ENCODE results near the gene PI4KA.
"Not testable (repeated sequence)": the region's sequence is repeated elsewhere in the genome, so short reads cannot be mapped to it uniquely, and the experiment has no call there.

PI4KA gene

GRCh38 chr22:20720692-20721408 is 137.8 kb downstream of the PI4KA start:
- DNase-seq, result no peak

DNA sequence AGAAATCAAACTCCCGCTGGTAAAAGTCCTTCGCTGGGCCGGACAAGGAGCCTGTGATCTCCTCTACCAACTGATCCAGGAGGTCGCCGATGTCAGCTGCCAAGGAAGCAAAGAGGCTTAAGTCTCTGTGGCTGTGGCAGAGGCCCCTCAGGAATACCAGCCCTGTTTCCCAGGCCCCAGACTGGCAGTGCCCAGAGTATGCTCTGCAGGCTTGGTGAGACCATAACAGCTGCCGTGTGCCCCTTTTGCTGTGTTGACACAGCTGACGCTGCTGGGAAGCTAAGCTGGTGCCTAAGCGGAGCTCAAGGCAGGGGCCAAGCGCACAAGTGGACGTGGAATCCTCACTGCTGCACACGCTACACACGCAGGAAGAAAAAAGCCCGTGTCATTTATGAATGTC is 139.9 kb downstream of the PI4KA start:
- DNase-seq, result peak; percentile 50

- not testable (repeated sequence) for DNase-seq
Measured at GRCh38 chr22:20717981-20718380, 140.6 kb downstream of the PI4KA start.

- not testable (repeated sequence) for DNase-seq
Measured at GRCh38 chr22:20717213-20717866, 141.3 kb downstream of the PI4KA start.

DNA sequence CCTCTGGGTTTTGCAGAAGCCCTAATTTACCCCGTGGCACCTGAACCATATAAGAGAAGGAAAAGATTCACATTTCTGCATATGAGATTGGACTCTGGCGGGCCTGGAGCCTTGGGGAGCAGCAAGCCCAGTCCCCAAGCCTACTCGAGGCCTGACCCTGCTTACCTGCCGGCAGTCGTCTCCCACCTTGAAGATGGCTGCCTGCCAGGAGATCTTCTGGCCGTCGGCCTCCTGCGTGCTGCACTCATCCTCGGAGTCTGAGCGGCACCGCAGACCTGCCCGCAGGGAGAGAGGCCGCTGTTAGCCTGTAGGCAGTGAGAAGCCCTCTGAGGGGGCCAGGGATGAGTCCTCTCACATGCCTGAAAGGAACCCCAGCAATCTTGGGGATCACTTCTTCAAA is 145.5 kb downstream of the PI4KA start:
- not testable (repeated sequence) for DNase-seq

- not testable (repeated sequence) for DNase-seq
Measured at GRCh38 chr22:20709966-20710365, 148.6 kb downstream of the PI4KA start.

DNA sequence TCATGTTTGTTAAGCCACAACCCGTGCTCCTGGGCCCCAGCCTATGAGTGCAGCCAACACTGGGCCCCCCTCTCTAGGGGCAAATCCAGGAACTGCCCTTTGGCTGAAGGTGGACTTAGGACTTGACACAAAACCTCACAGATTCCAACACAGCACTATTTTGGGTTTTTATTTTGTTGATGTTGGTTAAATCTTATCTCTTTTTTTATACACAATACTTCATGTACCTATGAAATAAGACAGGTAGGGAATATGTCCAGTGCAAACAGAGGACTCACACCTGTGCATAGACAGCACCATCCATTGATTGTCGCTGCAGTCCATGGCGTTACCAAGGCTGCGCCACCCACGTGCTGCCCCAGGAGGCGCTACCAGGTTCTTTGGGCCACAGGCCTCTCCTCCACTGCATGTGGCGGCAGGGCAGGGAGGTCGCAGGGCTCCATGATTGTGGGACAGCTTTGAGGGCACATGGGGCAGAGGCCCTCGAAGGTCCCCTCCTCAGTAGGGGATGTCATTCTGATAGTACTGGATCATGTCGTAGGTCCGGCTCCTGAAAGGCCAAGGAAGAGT is 151.0 kb downstream of the PI4KA start:
- not testable (repeated sequence) for DNase-seq

DNA sequence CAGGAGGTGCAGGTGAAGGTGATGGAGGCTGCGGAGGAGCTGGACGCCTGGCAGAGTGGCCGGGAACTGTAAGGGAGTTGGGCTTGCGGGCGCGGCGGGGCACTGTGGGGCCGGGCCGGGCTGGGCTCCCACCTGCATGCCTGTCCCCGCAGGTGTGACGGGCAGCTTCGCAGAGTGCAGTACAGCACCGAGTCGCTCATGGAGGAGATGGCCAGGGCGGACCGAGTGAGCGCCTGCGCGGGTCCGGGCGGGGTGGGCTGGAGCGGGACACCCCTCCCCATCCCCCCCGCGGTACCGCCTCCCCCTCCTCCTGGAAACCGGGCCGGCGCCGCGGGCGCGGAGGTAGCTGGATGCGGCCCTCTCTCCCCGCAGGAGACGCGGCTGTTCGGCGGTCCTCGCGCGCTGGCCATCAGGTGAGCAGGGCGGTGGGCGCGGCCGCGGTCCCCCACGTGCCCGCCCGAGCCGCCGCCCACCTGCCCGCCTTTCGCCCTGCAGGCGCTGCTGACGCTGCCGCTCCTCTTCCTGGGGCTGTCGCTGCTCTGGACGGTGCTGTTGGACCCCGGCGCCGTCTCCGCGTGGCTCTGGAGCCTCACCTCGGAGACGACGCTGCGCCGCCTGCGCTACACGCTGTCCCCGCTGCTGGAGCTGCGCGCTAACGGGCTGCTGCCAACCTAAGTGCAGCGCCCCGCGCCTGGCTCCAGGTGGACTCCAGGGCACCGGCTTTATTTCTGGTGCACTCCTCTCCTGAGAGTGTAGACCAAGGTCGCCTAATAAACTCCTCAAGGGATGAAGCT is 154.6 kb downstream of the PI4KA start:
- peak; percentile 37 for DNase-seq

DNA sequence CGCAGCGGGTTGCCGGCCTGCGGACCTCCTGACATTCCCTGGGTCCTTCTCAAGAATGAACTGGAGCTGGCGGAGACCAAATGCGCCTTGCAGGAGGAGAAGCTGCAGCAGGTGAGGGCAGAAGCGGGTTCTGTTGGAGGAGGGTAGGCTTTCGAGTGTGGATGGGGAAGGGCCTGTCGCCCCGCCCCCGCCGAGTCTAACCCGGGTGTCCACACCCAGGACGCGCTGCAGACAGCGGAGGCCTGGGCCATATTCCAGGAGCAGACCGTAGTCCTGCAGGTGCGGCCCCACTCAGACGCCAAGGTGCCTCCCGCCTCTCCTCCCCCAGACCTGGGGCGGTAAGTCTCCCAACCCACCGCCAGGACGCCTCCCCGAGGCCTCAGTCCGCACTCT is 155.2 kb downstream of the PI4KA start:
- DNase-seq, result not testable (repeated sequence)

DNA sequence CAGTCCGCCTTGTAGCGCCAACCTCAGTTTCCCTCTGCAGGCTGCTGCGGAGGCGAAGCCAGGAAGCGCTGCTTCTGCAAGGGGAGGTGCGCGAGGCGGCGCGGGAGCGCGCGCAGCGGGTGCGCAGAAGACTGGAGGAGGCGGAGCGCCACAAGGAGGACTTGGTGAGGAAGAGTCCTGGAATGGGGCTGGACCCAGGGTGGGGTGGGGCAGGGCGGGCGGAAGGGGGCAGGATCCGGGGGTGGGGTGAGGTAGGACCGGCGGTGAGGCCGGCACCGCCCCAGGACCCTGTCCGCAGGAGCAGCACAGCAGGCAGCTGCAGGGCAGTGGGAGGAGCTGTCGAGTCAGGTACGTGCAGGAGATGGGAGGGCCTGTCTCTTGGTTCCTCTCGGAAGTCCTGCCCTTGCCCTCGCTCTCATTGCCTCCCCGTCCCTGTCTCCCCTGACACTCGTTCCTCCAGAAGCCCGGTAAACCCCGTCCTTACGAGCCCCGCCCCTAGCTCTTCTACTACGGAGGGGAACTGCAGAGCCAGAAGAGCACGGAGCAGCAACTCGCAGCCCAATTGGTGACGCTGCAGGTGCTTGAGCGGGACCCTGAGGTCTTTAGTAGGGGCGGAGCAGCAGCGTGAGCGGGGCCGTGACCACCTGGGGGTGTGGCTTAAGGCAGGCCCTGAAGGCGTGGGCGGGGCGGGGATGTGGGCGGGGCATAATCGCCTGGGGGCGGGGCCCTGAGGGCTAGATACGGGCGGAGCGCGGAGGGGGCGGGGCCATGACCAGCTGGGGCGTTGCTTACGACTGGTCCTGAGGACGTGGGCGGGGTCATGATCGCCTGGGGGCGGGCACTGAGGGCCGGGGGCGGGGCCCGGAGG is 155.8 kb downstream of the PI4KA start:
- DNase-seq, result peak; percentile 90

GRCh38 chr22:20702175-20702545 is 156.5 kb downstream of the PI4KA start:
- DNase-seq, result not testable (repeated sequence)

DNA sequence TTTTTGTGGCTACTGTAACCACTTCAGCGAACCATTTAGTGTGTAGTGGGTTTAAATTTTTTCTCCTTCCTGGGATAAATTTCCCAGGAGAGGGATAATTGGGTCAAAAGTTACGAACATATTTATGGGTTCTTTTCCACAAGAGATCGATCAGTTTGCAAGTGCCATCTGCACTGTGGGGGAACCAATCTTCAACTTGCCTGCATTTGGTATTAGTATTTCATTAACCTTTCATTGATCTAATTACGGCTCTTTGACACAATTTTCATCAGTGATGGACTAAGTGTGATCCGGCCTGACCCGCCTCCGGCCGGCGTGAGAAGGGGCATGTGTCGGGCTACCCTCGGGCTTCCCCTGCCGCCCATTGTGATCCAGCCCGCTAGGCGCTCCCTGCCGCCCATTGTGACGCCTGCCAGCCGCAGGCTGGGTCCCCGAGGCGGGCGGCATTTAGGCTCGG is 156.9 kb downstream of the PI4KA start:
- peak; percentile 15 for DNase-seq

- DNase-seq, result not testable (repeated sequence)
Measured at GRCh38 chr22:20700347-20700746, 158.3 kb downstream of the PI4KA start.

DNA sequence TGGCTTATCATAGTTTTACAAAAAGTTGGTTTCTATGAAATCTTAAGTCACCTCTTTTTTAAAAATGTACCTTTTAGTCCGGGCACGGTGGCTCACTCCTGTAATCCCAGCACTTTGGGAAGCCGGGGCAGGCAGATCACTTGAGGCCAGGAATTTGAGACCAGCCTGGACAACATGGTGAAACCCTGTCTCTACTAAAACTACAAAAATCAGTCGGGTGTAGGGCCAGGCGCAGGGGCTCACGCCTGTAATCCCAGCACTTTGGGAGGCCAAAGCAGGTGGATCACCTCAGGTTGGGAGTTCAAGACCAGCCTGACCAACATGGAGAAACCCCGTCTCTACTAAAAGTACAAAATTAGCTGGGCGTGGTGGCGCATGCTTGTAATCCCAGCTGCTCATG is 158.8 kb downstream of the PI4KA start:
- DNase-seq, result not testable (repeated sequence)

DNA sequence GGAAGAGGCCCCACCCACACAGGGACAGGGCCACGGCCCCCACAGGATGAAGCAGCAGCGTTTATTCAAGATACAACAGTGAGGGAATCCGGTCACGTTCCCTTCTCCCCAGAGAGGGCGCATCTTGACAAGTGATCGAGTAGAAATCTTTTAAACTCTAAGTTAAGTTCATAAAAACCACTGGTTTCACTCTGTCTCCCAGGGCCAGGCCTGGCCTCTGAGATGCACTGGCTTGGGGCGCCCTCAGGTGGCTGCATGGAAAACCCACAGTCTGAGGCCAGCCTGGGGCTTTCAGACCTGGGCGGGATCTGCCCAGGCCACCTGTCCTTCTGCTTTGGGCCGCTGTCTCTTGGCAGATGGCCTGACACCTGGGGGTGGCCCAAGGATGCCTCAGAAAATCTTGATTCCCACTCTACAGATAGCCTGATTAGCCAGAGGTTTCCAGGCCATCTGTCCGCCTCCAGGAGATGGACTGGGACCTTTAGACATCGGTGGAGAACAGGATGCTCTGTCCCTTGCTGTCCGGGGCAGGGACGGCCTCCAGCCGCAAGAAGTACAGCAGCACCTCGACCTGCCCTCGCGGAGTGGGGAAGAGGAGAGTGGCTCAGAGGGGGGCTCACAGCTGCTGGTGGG is 161.0 kb downstream of the PI4KA start:
- peak; percentile 7 for DNase-seq

- not testable (repeated sequence) for DNase-seq
Measured at GRCh38 chr22:20696056-20696455, 162.6 kb downstream of the PI4KA start.

DNA sequence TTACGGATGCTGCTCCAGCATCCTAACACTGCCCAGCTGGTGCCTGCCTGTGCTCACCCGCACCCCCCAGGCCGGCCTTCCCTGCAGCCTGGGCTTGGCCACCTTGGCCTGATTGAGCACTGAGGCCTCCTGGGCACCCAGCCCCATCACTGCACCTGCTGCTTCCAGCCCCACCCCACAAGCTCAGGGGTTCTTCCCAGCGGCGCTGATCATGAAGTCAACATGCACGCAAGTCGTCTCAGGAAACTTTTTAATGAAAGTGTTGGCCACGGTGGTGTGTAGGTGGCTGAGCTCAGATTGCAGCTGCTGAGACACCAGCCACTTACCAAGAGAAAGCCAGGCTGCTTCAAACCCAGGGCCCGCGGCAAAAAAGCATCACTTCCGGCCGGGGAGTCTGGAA is 163.4 kb downstream of the PI4KA start:
- not testable (repeated sequence) for DNase-seq

GRCh38 chr22:20694256-20694655 is 164.4 kb downstream of the PI4KA start:
- DNase-seq, result not testable (repeated sequence)

- DNase-seq, result not testable (repeated sequence)
Measured at GRCh38 chr22:20692926-20693325, 165.7 kb downstream of the PI4KA start.

GRCh38 chr22:20690586-20691317 is 167.9 kb downstream of the PI4KA start:
- DNase-seq, result not testable (repeated sequence)

Measured in NCI-H345 (cell line).